Measurements from ENCODE around the gene SLCO4A1.

GRCh38 chr20:62664019-62664971 lies 22.0 kb downstream of the SLCO4A1 start:
- TF ChIP-seq POLR2A (IDR thresholded peaks at IDR 0.05; ENCODE audit: low read length) (no peak), GATA1 (IDR thresholded peaks at IDR 0.05; ENCODE audit: low read depth, low read length) (no peak)
